ENCODE measurements around the gene PPM1F. TPM values are rescaled to one million over a fixed set of nuclear protein-coding genes. Genes with fewer than 3 reads are reported as not detected.

PPM1F gene
- total RNA-seq, 1 donor from 2014 or later, result 22.7 TPM

GRCh38 chr22:21920341-21921183 lies 32.1 kb downstream of the PPM1F start:
- no peak overlapping the region for H3K4me3 Mint-ChIP-seq (ENCODE audit: low read depth)
- DNase-seq (ENCODE audit: low spot score, unreplicated experiment), result no peak
- H3K4me1 Mint-ChIP-seq (ENCODE audit: low read depth), result peaks cover 4% of the 10 kb centered on the region
- H3K36me3 Mint-ChIP-seq (ENCODE audit: insufficient read depth), result no peaks in the 10 kb centered on the region
- no peak for TF ChIP-seq CTCF (IDR thresholded peaks at IDR 0.05; ENCODE audit: unreplicated experiment)
- no peaks in the 10 kb centered on the region for H3K27me3 Mint-ChIP-seq
- no peaks in the 10 kb centered on the region for H3K9me3 Mint-ChIP-seq (ENCODE audit: low read depth)
- H3K27ac Mint-ChIP-seq, result no peak overlapping the region

- Mint-ChIP-seq H3K36me3 (ENCODE audit: insufficient read depth) (no peaks in the 10 kb centered on the region), H3K4me3 (ENCODE audit: low read depth) (no peak overlapping the region), H3K4me1 (ENCODE audit: low read depth) (peaks cover 4% of the 10 kb centered on the region), H3K27ac (no peak overlapping the region), H3K27me3 (peaks cover under 1% of the 10 kb centered on the region), H3K9me3 (ENCODE audit: low read depth) (no peaks in the 10 kb centered on the region)
- no peak for DNase-seq (ENCODE audit: low spot score, unreplicated experiment)
- no peak for TF ChIP-seq CTCF (IDR thresholded peaks at IDR 0.05; ENCODE audit: unreplicated experiment)
These were observed 32.9 kb downstream of the PPM1F start for GRCh38 chr22:21919526-21920307.

- Mint-ChIP-seq H3K27ac (no peak overlapping the region), H3K4me1 (ENCODE audit: low read depth) (peaks cover 4% of the 10 kb centered on the region), H3K27me3 (peaks cover 2% of the 10 kb centered on the region), H3K36me3 (ENCODE audit: insufficient read depth) (no peaks in the 10 kb centered on the region), H3K9me3 (ENCODE audit: low read depth) (no peaks in the 10 kb centered on the region), H3K4me3 (ENCODE audit: low read depth) (no peak overlapping the region)
- TF ChIP-seq CTCF (IDR thresholded peaks at IDR 0.05; ENCODE audit: unreplicated experiment), result no peak
- DNase-seq (ENCODE audit: low spot score, unreplicated experiment), result no peak
These were observed 34.0 kb downstream of the PPM1F start for GRCh38 chr22:21918466-21919185.

GRCh38 chr22:21917959-21918261 lies 34.7 kb downstream of the PPM1F start:
- DNase-seq (ENCODE audit: low spot score, unreplicated experiment), result no peak
- Mint-ChIP-seq H3K4me3 (ENCODE audit: low read depth) (no peak overlapping the region), H3K27ac (no peak overlapping the region), H3K36me3 (ENCODE audit: insufficient read depth) (no peaks in the 10 kb centered on the region), H3K4me1 (ENCODE audit: low read depth) (peaks cover 4% of the 10 kb centered on the region), H3K9me3 (ENCODE audit: low read depth) (no peaks in the 10 kb centered on the region), H3K27me3 (peaks cover 2% of the 10 kb centered on the region)
- TF ChIP-seq CTCF (IDR thresholded peaks at IDR 0.05; ENCODE audit: unreplicated experiment), result no peak
